GM19238 (cell line): ENCODE measurements around the gene RDX.
"Not testable (repeated sequence)": the region's sequence is repeated elsewhere in the genome, so short reads cannot be mapped to it uniquely, and the experiment has no call there.

Experiments
- DNase-seq: peaks from one replicate; pipeline ENCODE4 v3.0.0; 2011; ENCODE audit warnings: low spot score; ENCODE audit not compliant: insufficient read length

Gene RDX

DNA sequence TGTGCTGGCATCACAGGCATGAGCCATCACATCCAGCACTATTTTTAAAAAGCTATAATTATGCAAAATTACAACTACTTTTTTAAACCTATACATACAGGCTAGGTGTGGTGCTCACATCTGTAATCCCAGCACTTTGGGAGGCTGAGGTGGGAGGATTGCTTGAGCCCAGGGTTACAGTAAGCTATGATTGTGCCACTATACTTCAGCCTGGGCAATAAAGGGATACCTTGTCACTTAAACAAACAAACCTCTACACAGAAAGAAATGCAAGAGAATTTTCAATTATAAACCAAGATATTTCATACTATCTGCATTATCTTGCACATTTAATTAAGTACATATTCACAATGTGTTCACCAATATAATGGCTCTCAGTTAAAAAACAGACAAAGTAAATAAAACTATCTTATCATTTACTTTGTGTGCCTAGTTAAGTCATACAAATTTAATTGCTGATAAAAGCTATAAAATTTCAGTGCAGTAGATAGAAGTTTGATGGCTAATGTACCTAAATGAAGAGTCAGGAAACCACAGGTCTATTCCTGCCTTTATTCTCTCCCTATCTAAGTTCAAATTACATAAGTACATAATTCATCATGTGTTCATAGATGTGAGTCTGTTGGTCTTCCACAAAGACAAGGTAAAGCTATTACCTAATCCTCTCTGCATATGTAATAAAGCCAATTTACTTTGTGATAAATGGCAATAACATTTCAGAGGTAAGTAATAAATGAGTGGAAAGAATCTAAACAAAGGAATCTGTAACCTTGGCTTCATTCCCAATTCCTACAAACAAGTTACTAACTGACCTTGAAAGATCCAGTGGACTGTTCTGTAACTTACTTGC lies 9.0 kb upstream of the RDX start:
- no peak for DNase-seq

DNA sequence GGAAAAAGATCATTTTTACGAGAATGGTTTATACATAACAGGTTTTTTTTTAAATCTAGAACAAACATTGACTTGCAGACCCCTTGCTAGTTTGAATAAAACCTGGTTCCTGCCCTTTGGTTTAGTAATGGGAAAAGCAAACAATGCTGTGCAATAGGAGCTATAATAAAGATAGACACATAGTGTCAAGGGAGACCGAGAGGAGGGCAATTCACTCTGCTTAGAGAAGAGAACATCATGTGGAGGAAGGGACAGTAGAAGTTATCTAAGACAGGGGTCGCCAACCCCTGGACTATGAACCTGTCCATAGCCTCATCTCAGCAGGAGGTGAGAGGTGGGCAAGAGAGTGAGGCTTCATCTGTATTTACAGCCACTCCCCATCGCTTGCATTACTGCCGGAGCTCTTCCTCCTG lies 7.0 kb upstream of the RDX start:
- no peak for DNase-seq

DNA sequence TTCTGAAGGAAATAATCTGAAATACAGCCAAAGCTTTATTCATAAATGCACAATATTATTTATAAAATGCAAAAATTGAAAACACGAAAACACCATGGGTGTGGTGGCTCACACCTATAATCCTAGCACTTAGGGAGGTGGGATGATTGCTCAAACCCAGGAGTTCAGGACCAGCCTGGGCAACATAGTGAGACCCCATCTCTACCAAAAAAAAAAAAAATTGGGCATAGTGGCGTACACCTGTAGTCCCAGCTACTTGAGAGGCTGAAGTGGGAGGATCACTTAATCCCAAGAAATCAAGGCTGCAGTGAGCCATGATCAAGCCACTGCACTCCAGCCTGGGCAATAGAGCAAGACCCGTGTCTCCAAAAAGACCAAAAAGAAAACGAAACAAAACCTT lies 5.2 kb upstream of the RDX start:
- no peak for DNase-seq

DNA sequence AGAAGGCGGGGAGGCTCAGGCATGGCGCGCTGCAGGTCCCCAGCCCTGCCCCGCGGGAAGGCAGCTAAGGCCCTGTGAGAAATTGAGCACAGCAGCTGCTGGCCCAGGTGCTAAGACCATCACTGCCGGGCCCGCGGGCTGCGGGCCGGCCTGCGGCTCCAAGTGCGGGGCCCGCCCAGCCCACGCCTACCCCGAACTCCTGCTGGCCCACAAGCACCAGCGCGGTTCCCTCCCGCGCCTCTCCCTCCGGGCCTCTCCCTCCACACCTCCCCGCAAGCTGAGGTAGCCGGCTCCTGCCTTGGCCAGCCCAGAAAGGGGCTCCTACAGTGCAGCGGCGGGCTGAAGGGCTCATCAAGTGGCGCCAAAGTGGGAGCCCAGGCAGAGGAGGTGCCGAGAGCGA lies 4.6 kb upstream of the RDX start:
- no peak for DNase-seq

DNA sequence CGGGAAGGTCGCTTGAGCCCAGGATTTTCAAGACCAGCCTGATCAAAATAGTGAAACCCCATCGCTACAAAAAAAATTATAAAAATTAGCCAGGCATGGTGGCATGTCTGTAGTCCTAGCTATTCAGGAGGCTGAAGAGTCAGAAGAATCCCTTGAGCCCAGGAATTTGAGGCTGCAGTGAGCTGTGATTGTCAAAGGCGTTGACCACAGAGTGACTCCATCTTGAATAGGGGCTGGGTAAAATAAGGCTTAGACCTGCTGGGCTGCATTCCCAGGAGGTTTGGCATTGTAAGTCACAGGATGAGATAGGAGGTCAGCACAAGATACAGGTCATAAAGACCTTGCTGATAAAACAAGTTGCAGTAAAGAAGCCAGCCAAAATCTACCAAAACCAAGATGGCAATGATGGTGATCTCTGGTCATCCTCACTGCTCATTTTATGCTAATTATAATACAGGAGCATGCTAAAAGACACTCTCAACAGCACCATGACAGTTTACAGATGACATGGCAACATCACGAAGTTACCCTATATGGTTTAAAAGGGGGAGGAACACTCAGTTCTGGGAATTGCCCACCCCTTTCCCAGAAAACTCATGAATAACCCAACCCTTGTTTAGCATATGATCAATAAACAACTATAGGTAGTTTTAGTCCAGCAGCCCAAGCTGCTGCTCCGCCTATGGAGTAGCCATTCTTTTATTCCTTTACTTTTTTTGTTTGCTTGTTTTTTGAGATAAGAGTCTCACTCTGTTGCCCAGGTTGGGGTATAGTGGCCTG lies 2.8 kb upstream of the RDX start:
- DNase-seq: no peak

DNA sequence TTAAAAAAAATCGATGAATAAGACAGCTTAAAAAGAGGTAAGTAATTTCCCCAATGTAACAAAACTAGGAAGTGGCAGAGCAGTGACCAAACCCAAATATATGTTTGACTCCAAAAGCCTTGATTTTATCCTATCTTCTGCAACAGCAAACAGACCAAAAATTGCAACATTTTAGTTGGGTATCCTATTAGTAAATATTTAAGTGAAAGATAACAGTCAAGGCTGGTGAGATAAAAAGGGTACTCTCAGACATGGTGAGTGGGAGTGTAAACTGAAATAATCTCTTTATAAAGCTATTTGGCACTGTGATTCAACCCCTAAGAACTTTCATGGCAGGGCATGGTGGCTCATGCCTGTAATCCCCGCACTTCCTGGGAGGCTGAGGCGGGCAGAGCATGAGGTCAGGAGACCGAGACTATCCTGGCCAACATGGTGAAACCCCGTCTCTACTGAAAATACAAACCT lies 1.9 kb upstream of the RDX start:
- DNase-seq: no peak

DNA sequence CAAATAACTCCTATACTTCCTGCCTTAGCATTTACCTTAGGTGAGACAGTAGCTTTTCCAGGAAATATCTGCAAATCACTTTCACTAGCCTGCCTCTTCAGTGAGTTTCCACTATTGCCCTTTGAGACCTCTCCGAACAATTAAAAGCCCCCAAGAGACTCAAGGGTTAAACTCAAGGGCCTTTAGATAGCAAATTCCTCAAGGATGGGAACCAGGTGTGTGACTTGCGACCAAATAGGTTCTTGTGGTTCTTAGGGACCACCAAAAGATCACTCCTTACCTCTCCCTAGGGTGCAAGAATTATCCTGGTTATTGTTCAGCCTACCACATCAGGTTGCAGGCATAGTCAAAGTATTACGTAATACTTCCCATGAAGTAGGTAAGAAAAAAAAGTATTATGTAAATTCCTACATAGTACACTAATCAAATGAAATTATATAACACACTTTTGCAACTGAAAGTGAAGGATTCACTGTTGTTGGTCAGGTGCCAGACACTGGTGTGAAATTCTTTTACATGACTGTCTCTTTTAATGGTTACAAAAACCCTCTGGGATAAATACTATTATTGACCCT lies 1.4 kb upstream of the RDX start:
- DNase-seq: no peak

DNA sequence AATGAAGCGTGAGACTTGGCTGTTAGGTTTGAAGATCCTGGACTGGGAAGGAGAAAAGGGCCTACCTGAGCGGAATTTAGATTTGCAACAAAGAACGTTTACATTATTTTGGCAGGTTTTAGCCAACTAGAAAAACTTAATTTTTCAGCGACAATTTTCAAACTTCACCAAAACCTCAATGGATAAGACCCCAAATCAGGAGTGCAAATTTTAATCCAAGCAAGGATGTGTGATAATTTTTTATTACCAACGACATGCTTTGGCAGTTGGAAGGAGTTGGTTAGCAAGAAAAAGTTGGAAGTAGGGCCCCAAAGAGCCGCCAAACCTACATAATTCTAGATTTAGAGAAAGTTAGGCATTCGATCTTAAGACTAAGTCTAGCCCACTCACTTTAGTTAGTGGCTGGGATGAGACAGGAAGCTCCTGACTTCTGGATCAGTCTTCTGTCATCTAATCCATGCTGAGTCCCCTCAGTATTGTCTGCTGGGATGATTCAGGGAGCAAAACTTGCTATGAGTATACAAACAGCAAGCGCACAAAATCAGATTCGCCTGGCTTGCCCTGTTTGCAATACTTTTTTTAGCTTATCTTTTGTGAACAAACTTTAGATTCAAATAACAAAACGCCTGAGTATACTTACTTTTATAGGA lies 787 bp upstream of the RDX start:
- no peak for DNase-seq

DNA sequence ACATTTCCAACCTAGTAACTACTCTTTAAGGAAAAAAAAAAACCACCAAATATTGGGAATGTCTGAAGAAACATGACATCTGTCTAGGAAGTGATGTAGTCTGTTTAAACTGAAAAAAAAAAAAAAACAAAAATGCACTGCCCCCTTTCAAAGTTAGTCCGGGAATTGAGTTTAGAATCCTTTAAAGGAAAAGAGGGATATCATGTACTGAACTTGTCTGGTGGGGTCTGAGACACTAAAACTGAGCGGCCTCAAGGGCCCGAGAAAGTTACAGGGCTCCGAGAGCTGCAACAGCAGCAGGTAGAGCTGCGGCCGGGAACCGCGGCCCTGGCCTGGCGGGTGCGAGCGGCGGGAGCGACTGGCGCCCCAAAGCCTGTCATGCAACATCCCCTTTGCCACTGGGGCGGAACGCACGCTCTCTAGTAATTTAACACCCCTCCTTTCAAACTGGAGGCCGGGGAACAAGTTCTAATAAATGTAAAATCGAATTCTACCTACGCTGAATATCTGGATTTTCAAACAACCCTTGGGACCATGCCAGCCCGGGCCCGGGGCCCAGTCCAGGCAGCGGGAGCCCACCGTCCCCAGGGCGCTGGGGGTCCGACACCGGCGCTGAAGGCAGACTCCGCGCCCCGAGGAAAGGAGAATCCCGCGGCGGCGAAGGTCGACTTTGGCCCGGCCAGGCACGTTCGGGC lies 736 bp downstream of the RDX start:
- peak; percentile 73 for DNase-seq

DNA sequence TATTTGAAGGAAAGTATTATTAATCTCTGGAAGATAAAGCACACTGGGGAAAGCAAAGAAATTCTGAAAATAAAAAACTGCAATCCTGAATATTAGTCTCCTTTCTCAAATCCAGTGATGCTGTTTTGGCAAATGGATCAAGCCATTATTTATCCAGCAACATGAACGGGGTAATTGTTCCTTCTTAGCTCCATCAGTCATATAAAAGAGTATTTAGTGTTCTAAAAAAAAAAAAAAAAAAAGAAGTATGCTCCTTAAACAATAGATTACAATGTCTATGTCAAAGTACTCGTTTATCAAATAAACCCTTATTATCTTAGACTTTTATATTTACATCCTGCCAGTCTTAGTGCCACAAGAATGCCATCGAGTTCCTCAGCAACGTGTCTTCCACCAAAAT lies 1.3 kb downstream of the RDX start:
- DNase-seq: no peak

DNA sequence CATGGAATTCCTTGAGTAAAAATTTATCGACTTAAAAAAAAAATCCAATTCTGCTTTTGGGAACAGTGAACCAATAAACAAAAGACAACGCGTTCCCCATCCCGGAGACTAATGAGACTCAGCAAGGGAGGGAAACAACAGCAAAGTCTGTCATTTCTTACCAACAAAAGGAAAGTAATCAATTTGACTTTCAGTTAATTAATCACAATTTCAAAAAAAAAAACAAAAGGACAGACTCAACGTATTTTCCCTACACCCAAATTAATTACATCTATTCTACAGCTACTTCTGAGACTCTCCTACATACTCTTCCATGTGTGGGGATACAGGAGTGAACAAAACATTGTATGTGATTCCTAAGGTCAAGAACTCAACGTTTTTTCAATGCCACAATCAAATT lies 1.9 kb downstream of the RDX start:
- no peak for DNase-seq

DNA sequence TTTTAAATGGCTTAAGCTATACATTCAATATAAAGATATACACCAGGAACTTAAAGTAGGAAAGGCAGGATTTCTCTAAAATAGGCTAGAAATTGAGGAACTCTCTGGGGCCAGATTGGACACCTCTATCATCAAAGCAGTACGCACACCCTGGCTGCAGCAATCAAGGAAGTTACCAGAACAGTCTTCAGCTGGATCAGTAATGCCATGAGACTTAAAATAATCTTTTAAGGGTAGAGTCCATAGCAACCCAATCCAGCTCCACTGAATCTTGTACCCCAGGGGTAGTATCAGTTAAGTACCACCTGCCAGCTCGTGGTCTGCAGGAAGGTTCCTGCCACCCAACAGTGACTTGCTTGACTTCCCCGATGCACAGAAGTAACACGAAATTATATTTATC lies 3.0 kb downstream of the RDX start:
- DNase-seq: no peak

DNA sequence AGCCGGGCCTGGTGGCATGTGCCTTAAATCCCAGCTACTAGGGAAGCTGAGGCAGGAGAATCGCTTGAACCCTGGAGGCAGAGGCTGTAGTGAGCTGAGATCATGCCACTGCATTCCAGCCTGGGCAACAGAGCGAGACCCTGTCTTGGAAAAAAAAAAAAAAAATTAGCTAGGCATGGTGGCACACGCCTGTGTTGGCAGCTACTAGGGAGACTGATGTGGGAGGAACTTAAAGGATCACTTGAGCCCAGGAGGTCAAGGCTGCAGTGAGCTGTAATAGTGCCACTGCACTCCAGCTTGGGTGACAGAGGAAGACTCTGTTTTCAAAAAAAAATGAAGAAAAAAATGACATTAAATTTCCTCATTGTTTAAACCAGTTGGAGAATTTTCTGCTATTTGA lies 4.3 kb downstream of the RDX start:
- DNase-seq: not testable (repeated sequence)

DNA sequence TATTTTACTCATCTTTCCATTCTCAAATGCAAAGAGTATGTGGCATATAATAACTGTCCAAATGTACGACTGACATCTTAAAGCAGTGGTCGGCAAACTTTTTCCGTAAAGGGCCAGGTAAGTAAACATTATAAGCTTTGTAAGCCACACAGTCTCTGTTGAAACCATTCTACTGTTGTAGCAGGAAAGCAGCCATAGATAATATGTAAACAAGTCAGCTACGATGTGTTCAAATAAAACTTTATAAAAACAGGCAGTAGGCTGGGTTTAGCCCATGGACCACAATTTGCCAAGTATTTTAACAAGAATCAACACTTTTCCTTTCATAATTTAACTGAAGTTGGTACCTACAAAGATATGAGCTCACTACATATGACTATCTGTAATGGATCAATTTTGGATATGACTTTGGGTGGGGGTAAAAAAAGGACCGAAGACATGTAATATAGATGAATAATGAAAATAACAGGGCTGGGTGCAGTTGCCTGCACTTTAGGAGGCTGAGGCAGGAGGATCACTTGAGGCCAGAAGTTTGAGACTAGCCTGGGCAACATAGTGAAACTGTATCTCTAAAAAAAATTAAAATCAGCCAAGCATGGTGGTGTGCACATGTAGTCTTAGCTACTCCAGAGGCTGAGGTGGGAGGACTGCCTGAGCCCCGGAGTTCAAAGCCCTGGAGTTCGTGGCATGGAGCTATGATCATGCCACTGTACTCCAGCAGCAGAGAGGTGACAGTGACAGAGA lies 5.7 kb downstream of the RDX start:
- no peak for DNase-seq

DNA sequence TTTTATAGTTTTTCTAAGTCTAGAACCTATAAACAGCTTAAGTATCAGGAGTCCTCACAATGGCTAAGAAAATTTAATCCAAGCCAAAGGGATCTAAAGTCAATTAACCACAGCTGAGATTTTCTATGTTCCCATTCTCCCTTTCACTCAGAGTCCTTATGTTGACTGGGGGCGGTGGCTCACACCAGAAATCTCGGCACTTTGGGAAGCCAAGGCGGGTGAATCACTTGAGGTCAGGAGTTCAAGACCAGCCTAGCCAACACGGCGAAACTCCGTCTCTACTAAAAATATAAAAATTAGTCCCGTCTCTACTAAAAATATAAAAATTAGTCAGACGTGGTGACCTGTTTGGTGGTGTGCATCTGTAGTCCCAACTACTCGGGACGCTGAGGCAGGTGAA lies 6.9 kb downstream of the RDX start:
- no peak for DNase-seq

DNA sequence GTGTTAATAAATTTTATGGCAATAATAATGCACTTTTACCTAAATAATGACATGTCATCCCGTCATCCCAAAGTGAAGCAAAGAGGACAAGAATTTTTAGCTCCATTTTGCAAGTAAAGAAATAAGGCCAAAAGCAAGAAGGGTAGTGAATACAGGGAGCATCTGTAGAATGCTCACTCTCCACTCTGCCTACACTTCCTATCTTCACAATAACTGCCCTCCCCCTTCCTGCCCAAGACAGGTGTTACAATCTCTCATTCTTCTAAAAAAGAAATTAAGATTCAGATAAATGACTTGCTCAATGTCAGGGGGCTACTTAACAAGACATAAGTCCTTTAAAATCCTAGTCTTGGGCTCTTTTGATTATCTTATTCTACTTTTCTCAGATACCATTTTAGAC lies 8.9 kb downstream of the RDX start:
- DNase-seq: no peak

DNA sequence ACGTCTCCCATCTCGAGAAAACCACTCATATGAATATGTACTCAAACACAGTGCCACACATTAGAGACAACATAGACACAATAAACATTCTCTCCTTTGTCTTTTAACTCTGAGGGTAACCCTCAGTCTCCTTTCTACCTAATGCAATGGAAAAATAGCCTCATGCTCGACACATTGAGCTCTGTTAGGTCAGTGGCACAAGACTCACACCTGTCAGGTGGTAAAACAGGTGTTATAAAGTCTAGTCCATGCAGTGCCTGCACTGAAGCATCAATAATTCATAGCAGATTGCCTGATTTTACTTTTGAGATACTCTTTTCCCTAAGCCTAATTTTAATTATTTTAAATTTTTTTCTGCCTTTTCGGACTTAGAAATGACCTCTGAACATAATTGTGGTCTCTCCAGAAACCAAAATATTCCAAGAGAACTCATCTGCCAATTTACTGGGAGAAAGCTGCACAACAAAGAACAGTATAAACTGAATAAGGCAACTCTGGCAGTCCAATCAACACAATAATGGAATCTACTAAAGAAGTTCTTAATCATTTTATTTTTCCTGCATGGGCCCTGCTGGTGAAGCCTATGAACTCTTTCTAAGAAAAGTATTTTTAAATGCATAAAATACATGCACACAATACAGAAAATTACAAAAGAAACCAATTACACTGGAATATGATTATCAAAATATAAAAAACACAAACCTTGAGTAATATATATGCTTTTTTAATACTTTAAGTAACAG lies 9.9 kb downstream of the RDX start:
- no peak for DNase-seq

DNA sequence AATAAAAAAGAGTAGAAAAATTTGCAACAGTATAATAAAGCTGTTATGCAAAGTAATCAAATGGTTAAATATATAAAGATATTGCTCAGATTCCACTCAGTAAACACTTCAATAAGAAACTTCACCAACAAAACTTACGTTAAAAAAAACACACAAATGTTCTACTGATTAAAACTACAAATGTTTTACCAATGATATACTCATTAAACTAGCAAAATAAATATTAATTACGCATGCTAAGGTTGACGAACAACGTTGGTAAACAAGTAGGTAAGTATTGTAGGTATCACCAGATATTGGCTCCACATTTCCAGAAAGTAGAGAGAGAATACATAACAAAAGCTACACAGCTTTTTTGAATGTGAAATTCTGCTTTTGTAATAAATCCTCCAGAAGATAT lies 12.6 kb downstream of the RDX start:
- DNase-seq: no peak

DNA sequence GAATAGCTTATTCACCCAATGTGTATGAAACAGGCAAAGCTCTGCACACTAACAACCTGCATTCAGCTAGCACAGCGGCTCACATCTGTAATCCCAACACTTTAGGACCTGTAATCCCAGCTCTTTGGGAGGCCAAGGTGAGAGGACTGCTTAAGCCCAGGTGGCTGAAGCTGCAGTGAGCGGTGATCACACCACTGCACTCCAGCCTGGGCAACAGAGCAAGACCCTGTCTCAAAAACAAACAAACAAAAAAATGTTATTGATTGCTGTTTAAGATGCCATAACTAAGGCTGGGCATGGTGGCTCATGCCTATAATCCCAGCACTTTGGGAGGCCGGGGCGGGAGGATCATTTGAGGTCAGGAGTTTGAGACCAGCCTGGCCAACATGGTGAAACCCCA lies 15.8 kb downstream of the RDX start:
- not testable (repeated sequence) for DNase-seq

DNA sequence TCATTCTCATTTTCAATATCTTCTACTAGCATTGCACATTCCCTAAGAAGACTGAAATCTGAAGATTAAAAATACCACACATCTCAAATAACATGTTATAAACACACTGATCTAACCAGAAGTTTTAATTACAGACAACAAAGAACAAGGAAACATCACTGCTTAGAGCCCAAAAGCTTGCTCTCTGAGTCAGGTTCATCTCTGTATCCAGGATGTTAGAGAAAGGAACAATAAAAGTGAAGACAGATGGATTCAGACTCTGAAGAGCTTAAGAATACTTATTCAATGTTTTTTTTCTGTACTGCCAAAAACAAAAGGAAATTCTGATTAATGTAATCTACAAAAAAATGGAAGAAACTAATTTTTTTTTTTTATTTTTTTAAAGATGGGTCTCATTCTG lies 16.5 kb downstream of the RDX start:
- no peak for DNase-seq
